ENCODE results near the gene TUT7.

GRCh38 chr9:86359151-86359879 lies 5.1 kb upstream of the TUT7 start:
- TF ChIP-seq, protein P1, sequence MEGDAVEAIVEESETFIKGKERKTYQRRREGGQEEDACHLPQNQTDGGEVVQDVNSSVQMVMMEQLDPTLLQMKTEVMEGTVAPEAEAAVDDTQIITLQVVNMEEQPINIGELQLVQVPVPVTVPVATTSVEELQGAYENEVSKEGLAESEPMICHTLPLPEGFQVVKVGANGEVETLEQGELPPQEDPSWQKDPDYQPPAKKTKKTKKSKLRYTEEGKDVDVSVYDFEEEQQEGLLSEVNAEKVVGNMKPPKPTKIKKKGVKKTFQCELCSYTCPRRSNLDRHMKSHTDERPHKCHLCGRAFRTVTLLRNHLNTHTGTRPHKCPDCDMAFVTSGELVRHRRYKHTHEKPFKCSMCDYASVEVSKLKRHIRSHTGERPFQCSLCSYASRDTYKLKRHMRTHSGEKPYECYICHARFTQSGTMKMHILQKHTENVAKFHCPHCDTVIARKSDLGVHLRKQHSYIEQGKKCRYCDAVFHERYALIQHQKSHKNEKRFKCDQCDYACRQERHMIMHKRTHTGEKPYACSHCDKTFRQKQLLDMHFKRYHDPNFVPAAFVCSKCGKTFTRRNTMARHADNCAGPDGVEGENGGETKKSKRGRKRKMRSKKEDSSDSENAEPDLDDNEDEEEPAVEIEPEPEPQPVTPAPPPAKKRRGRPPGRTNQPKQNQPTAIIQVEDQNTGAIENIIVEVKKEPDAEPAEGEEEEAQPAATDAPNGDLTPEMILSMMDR (IDR thresholded peaks at IDR 0.05): no peak
- TF ChIP-seq POLR2AphosphoS5 (IDR thresholded peaks at IDR 0.05; ENCODE audit: low read depth, low read length): no peak
- TF ChIP-seq REST (IDR thresholded peaks at IDR 0.05; ENCODE audit: insufficient read depth in 1 of 2, low read depth in 2 of 2, low read length in 1 of 2): no peak
- no peak for TF ChIP-seq TCF7L2 (IDR thresholded peaks at IDR 0.05; ENCODE audit: low read depth, low read length)
- TF ChIP-seq SIN3A (IDR thresholded peaks at IDR 0.05; ENCODE audit: borderline replicate concordance, insufficient read depth, low read depth, low read length): no peak
